NCI-H526 treated with DMSO at 0.1 percent for 48 hours (cell line): ENCODE data around the gene GAREM1.

ENCODE experiments used
- DNase-seq: peaks from one replicate; lab custom pipeline; 2025; lab: John Stamatoyannopoulos, UW

The GAREM1 gene

DNA sequence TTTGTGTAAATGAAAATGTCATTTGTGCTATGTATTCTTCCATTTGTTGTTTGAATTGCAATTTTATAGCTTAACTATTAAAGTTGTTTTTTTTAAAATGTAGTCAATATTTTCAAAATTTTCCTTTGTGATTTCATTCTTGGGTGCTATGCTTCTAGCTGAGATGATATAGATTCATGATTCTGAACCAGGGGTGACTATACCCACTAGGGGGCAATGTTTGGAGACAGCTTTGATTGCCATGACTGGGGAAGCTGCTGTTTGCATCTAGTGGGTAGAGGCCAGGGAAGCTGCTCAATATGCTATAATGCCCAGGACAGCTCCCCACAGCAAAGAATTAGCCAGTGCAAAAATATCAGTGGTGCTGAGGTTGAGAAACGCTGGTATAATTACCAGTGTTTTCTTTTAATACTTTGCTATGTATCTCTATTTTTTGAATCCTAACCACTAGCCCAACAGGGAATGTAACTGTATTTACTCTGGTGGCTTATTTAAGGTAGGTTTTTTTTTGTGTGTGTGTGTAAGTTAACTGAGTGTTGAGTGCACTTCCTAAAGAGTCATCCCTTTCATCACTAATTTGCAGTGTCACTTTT is 181.1 kb downstream of the GAREM1 start:
- peak; percentile 24 for DNase-seq

DNA sequence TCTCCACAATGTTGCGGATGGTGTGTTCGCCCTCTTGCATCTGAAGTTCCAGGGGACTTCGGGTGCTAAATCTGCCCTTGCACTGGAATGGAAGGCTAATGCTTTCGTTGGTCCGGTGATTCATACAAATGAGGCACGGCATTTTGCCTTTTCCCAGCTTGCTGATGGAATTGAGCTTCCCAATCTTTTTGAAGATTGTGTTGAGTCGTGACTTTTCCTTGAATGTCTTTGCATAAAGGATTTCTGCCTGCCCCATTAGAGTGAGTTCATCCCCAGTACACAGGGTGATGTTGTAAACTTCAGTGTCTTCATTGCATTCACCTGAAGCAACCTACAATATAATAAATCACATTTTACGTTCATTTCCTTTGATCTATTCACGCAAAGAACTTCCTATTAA is 182.8 kb downstream of the GAREM1 start:
- DNase-seq, result no peak

DNA sequence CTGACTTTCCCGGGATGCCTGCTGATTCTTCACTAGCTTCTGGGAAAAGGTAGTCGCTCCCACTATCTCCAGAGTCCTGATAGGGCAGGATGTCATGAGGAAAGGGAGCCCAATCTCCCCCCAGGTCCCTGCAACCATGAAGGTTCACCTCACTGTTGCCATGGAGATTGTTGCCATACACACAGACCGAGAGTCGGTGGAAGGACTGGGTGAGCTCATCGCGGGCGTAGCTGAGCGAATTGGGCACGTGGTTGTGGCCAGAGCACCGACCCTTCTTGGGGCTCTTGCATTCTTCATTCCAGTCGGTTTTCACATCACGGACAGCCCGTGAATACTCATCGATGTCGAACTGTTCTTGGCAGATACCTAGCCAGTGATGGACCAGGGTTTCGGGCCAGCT is 183.4 kb downstream of the GAREM1 start:
- DNase-seq, result no peak

DNA sequence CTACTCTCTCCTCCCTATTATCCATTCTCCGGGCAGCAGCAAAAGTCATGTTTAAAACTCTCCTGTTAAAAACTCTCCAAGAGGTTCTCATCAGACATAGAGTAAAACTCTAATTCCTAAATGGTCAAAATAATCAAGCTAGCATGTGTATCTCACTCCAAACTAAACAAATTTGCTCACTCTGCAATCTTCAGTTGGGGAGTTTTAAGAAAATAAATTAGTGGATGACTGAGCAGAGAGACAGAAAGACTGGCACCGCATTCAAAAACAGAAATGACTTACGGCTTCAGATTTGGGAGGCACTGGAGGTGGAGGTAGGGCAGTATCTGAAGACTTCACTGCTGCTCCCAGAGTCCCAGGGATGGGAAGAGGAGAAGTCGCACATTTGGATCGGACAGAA is 183.9 kb downstream of the GAREM1 start:
- DNase-seq, result no peak

DNA sequence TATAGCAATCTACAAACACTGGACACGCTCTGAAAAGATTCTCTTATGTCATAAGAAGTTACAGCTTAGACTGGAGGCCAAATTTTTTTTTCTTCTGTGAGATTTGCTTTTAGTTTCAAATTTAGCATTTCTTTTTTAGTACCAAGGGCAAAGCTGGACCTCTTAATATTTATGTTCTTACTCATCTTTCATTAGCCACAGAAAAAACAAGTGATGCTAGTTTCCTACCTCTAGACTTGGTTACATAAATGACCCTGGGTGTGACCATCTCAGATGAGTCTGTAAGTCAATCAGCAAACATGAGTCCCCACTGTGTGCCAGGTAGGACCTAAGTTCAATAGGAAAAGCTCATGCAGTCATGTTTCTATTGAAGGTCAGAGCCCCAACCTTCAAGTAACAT is 186.4 kb downstream of the GAREM1 start:
- no peak for DNase-seq

DNA sequence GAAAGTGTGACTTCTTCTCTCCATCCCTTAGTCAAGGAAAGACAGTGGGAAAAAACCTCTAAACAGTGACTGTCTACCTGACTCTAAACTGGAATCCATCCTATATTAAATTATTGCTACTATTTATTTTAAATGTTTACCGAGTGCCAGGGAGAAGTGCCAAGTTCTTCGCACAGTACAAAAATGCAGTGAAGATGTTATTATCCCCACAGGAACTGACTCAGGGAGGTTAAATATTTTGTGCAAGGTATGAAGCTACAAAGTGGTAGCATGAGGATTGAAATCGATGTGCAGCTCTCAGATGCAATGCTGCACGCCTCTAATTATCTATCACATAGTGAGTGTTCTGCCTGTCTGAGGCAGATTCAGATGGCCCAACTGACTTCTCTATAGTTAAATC is 189.8 kb downstream of the GAREM1 start:
- no peak for DNase-seq

DNA sequence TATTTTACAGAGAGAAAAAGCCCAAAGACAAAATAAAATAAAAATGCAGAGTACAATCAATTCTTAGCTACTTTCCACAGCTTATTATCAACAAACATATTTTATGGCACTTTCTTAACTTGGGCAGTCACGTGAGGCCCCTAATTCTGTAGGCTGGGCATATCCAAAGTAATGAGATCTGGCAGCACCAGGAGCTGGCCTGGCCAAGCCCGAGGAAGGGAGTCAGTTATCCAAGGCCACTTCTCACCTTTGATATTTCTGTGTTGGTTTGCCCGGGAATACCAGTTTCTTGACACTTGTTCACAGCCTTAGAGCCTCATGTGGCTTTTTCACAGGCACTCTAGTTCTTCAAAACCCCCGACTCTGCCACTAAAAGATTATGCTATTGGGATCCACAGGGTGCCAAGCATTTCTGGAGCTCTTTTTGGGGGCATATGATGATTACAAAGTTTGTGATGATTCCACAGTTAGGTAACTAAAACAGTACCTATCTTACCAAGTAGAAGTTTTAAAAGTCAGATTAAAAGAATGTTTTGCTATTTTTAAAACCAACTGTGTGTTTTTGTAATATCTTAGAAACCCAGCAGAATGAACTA is 190.4 kb downstream of the GAREM1 start:
- no peak for DNase-seq

DNA sequence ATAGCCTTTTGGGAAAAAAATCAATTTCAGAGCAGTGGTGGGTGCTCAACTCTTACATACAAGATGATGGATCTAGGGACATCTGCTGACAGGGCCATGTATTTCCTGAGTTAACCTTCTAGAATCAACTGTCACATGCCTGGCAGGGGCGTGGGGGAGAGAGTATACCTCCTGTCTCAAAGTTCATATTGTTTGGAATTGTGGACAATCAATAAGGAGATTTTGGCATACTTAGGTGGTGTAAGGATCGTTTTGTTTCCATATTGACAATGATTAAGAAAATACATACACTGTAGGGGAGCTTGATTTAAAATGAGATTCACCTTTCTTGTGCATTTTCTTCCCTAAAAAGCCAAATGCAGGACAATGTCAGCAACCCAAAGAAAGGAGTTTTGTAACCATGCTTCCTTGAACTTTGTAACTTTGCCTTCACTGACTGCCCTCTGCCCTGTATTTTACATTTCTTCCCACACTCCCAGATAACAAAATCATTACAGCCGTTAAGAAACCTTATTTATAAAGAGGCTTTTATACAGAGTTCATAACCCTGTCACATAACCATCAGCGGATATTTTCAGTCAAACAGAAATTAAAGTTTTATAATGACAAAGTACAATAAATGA is 192.4 kb downstream of the GAREM1 start:
- DNase-seq, result no peak

DNA sequence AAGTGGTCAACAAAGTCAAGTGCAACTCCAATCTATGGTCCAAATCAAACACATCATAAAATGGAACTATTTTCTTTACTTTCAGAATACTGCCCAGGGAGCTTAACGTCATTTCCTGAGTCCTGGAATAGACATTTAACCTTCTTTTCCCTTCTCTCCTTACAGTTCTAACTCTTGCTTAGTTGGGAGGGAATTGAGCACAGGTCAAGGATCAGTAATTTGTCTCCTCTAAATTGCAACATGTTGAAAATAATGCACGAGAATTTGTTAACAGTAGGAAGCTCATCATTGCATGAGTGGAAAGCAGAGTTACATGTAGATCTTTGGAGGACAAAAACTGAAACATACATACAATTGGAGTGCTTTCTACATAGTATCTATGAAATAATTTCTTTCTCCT is 193.1 kb downstream of the GAREM1 start:
- DNase-seq, result no peak

DNA sequence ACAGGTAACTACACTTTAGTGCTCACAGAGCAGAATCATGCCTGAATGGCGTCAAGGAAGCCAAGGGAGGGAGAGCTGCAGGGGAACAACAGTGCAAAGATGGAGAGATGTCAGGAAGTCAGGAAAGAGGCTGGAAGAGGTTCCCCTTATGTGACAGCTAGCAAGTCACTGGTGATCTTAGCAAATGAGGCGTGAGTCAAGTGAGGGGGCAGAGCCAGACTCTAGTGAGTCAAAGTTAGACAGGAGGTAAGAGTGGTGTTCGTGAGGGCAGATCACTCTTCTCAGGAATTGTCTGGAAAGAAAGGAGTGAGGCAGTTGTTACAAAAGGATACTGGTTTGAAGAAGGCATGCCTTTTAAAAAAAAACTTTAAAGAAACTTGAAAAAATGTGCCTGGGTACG is 193.8 kb downstream of the GAREM1 start:
- DNase-seq, result no peak

DNA sequence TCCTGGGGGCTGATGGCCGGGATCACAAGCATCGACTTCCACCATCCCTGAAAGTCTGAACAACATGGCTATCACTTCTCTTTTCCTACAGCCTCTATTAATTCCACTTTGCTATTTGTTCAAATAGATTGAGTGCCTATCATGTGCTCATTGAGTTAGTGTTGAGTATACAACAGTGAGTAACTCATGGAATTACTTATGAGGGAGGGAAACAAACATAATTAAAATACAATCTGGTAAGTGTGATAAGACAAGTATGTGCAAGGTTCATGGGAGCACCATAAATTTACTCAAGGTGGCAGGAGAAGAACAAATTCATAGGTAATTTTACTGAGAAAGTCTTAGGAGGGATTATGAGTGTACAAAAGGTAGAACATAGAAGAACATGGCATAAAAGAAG is 194.4 kb downstream of the GAREM1 start:
- DNase-seq, result no peak

DNA sequence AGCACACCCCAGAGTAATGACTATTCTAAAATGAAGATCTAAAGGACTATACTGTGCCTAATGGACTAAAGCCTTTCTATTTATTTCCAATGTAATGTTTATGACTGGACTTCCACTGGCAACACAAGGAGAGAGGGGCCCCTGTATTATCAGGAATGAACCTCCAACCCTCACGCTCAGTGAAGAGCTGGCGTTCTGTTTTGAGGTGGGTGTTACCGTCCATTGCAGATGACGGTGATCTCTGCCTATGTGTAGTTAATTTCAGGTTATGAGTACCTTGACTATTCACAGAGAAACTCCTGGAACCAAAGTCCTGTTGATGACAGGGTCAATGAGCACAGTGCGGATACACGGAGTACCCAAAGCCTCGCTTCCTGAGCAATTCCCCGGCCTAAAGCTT is 195.5 kb downstream of the GAREM1 start:
- no peak for DNase-seq

DNA sequence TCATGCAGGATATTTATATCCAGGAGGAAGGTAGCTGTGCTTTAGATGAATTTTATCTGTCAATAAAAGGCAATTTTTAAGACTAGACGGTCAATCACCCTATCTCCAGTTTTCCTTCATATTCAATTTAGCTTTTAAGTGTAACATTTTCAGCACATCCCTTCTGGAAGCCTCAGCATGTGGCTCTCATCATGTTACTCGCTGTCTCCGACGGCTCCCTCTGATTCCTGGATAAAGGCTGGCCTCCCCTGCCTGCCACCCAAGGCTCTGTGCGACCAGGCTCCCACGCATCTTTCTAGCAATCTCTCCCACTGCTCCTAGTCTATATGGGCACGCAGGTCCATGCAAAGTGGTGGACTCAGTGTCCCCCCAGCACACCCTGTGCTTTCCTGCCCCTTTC is 196.4 kb downstream of the GAREM1 start:
- no peak for DNase-seq

DNA sequence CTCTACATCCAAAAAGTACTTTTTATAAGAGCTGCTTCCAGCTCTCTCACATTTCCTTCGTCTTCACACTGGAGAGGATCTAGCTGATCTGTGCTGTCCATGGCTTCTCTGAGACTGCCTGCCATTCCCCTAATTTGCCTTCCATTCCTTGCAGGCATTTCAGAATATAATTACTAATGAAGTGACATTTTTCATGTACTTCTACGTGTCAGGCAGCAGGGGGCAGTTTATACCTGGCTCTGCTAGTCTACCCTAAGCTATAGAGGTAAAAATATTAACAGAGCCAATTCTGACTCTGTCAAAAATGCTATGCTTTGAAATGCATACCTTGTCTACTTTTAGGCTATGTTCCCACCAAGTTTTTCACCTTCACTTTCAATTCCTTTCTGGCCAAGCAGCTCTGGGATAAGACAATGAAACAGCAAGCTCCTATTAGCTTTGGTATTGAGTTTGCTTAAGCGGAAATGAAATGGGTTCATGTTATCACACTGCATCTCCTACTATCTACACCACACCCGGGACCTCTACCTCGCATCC is 198.9 kb downstream of the GAREM1 start:
- peak; percentile 21 for DNase-seq

DNA sequence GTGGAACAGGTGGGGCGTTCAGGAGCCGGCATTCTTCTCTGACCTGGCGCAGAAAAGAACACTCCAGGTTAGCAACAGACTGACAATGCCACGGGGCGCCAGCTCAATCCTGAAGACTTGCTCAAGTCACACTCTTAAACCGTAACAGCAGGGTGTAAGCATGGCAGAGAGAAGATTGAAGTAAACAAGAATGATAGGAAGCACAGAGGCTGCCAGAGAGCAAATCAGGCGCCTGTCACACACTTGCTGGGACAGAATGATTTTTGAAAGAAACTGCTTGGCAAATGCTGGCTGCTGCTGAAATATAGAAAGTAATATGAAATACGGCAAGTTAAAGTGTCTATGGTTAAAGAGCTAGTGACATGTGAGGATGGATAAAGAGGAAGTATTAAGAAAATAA is 200.3 kb downstream of the GAREM1 start:
- no peak for DNase-seq

DNA sequence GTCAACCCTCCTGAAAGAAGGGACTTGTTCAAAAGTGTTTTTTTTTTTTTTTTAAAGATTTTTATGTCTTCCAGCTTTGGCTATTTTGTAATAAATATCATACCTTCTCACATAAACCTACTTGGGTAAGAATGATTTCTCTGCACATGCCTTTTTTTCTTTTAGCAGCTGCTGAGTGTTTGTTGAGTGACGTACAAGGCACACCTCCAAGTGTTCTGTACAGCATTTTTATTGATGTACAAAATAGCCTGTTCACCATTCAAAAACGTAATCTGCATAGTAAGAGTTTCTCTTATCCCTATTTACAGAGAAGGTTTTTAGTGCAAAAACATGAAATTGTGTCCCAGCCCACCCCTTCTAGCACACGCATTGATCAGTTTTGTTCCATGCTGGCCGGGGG is 203.2 kb downstream of the GAREM1 start:
- DNase-seq, result no peak

DNA sequence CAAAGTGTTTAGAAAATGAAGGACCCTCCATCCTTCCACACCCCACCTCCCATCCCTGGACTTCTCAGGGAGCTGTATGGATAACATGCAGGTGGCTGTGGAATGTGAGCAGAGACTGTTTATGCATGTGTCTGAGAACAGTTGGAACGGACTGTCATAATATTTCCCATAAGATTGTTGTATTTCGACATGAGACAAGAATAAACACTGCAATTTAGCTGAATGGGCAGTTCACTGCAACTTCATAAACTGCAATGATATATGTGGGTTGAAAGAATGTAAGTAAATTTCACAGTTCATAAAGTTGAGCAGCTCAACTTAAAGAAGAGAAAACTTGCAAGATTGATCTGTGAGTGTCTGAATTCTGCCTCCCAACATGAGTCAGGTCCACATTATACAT is 206.3 kb downstream of the GAREM1 start:
- DNase-seq, result no peak

DNA sequence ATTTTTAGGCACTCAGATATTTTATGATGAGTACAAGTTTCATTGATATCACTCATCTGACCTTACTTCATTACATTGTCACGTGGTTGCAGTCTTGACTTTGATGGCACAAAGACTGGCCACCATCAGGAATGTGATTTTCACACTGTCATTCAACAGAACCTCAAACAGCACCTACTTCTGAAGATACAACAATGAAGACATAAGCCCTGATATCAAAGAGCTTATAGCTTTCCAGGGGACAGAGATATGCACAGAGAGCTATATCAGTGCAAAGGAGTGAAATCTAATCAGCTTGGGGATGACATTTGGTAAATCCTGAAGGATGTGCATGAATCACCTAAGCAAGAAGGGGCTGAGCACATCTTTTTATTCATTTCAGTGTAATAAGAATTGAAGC is 208.6 kb downstream of the GAREM1 start:
- DNase-seq, result no peak

DNA sequence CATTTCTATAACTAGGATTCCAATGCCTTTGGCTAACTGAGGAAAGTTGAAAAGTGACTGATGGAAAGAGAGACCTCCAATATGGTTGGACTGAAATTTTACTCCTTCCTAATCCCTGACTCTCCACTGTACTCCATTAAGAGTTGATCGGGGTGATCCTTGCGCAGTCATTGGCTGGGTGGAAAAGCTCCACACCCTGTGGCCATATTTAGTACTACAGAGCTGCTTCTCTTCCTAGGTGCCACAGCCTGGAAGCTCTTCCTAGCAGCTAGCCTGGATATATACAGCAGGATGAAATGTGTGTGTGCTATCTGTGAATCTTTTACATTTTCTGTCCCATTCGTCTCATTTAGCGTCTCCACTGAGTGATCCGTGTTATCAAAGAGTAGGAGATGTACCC is 209.7 kb downstream of the GAREM1 start:
- DNase-seq, result no peak

DNA sequence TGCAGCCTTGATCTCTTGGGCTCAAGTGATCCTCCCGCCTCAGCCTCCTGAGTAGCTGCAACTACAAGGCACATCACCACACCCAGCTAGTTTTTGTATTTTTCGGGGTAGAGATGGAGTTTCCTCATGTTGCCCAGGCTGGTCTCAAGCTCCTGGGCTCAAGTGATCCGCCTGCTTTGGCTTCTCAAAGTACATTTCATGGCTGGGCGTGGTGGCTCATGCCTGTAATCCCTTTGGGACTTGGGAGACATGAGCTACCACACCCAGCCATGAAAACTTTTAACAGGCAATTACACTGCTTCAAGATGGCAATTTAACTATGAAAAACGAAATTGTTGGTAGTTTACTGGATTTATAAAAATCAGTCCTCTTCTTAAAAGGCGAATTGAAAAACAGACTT is 211.1 kb downstream of the GAREM1 start:
- no peak for DNase-seq

DNA sequence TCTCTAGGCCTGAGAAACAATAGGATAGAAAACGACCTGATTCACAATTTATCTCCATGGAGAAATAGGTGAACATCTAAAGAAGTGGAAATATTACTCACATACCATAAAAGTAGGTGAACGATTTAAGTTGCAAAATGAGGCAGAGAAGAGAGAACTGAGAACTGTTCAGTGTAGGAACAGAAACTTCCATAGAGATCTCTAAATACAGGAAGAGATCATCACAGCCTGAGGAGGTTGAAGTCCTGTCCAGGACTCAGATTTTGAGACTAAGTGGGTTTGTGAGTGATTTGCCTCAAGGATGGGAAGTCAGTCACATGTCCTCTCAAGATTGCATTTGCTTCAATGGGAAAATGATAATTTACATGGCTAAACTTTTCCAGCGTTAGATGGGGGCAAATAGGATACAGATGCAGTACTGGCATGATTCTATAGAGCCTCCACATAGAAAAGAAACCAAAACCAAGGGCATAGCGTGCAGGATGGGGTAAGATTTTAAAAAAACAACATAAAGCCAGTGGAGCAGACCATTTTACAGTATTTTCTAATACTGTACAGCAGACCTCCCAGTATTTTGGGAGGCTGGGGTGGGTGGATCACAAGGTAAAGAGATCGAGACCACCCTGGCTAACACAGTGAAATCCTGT is 212.0 kb downstream of the GAREM1 start:
- no peak for DNase-seq

DNA sequence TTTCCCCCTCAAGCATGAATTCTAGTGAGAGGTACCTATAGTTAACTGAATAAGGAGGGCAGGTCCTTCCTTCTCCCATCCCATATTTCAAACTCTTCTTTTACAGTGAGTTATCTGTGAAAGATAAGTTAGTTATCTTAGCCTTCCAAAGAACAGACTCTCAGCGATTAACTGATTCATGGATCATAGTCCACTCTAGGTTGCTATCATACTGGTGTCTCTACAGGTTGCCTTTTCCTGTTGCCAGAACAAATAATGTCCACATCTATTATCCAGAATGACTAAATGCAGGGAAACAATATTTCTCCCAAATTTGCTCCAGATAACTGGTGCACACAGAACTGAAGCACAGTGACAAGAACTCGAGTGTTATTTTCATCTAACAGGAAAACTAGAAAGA is 212.5 kb downstream of the GAREM1 start:
- DNase-seq, result no peak

DNA sequence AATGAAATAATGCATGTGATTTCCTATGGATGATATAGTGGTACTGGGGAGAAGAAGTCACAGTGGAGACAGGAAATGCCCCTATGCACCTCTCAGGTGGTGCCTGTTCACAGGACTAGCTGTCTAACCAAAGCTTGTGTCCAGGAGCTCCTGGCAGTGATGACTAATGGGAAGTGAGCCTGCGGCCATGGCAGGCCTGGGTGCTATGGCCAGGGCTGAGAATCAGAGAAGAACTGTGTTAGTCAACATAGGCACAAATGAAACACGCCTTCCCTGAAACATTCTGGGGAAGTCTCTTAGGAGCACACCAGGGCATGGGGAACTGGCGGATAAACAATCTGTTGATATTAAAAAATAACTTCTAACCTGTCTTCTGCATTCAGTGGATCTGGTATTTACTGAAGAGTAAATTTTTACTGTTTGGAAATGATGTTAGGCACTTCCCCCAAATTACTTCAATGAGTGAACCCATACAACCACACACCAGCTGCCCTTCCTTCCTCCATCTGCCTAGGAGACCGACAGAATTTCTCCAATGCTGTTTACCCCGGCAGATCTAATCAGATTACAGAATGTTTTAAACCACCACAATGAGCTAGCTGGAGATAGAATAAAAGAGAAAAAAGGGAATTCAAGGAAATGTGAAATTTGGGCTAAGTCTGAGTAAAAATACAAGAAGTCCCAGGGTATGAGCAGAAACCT is 213.4 kb downstream of the GAREM1 start:
- DNase-seq, result no peak
